Body of pancreas (tissue), 4 donors: ENCODE results near the gene PRSS12.

Experiments used
- CTCF ChIP-seq, 7 experiments: fragments of 450-650 bp in 4 of 7; fragments of 200-600 bp in 3 of 7; sonication (generic) in 3 of 7; IDR thresholded peaks; one replicate each; pipeline ENCODE4 v1.5.1; 2016 to 2019; ENCODE audit warnings: antibody characterized with exemption in 7 of 7
- POLR2A ChIP-seq, 3 donors: fragments of 450-650 bp; IDR thresholded peaks; one replicate each; pipeline ENCODE4 v1.6.1; 2016; ENCODE audit warnings: antibody characterized with exemption in 3 of 3, mild to moderate bottlenecking in 2 of 3

- TF ChIP-seq CTCF (IDR thresholded peaks at IDR 0.05) (no peak), POLR2A (IDR thresholded peaks at IDR 0.05) (no peak)
Observed at GRCh38 chr4:118237531-118237930, 115.3 kb downstream of the PRSS12 start.
